Mesenchymal stem cell (in vitro differentiated cells and primary cell): Measurements from ENCODE around the gene TCEAL1.

Experiments
- DNase-seq: peaks from one replicate; pipeline ENCODE4 v3.0.0-alpha.2; 2013
- H2AFZ ChIP-seq: one replicate; pipeline ENCODE4 v1.6.1; 2013; ENCODE audit warnings: low read depth, mild to moderate bottlenecking, control low read depth, inconsistent platforms, low read length, moderate library complexity
- H2AK5ac ChIP-seq: 2 replicates; pipeline ENCODE4 v1.6.1; 2013; ENCODE audit warnings: low read length, moderate library complexity, mild to moderate bottlenecking, inconsistent platforms; ENCODE audit not compliant: severe bottlenecking
- H2BK120ac ChIP-seq: one replicate; pipeline ENCODE4 v1.6.1; 2013; ENCODE audit warnings: low read depth, mild to moderate bottlenecking, inconsistent platforms, low read length, moderate library complexity
- H2BK12ac ChIP-seq, 2 experiments: one replicate each; pipeline ENCODE4 v1.6.1; 2013; ENCODE audit warnings: inconsistent platforms in 2 of 2, low read length in 2 of 2, mild to moderate bottlenecking in 2 of 2, moderate library complexity in 2 of 2, control low read depth in 1 of 2
- H2BK15ac ChIP-seq: one replicate; pipeline ENCODE4 v1.6.1; 2013; ENCODE audit warnings: mild to moderate bottlenecking, low read depth, inconsistent platforms; ENCODE audit not compliant: poor library complexity, severe bottlenecking
- H2BK5ac ChIP-seq: 2 replicates; pipeline ENCODE4 v1.6.1; 2013; ENCODE audit warnings: low read depth, mild to moderate bottlenecking, low read length, control low read depth, inconsistent platforms; ENCODE audit not compliant: poor library complexity, severe bottlenecking
- H3K14ac ChIP-seq, 2 experiments: one replicate each; pipeline ENCODE4 v1.6.1; 2013; ENCODE audit warnings: inconsistent platforms in 2 of 2, low read length in 2 of 2, control low read depth in 1 of 2, mild to moderate bottlenecking in 1 of 2, moderate library complexity in 1 of 2
- H3K18ac ChIP-seq, 2 experiments: one replicate each; pipeline ENCODE4 v1.6.1; 2013; ENCODE audit warnings: inconsistent platforms in 2 of 2, low read length in 2 of 2, control low read depth in 1 of 2, low read depth in 1 of 2, mild to moderate bottlenecking in 1 of 2
- H3K23ac ChIP-seq, 2 experiments: one replicate each; pipeline ENCODE4 v1.6.1; 2013; ENCODE audit warnings: inconsistent platforms in 2 of 2, low read length in 2 of 2, mild to moderate bottlenecking in 2 of 2, moderate library complexity in 2 of 2, control low read depth in 1 of 2
- H3K27ac ChIP-seq: 2 replicates; pipeline ENCODE4 v1.5.1; 2013; ENCODE audit warnings: mild to moderate bottlenecking, moderate library complexity, low read length, control low read depth, inconsistent platforms; ENCODE audit not compliant: poor library complexity, severe bottlenecking
- H3K27me3 ChIP-seq, 2 experiments: 2 replicates each; pipeline versions ENCODE4 v1.6.1 to v1.7.0; 2013; ENCODE audit warnings: low read length in 2 of 2, mild to moderate bottlenecking in 2 of 2, moderate library complexity in 2 of 2, control low read depth in 1 of 2, inconsistent platforms in 1 of 2; ENCODE audit not compliant: control insufficient read depth in 1 of 2, insufficient read depth in 1 of 2
- H3K36me3 ChIP-seq, 2 experiments: 2 replicates each; pipeline versions ENCODE4 v1.6.1 to v1.7.0; 2013; ENCODE audit warnings: low read length in 2 of 2, control low read depth in 1 of 2, inconsistent platforms in 1 of 2, low read depth in 1 of 2, mild to moderate bottlenecking in 1 of 2; ENCODE audit not compliant: insufficient read depth in 2 of 2, control insufficient read depth in 1 of 2
- H3K4ac ChIP-seq, 2 experiments: one replicate each; pipeline ENCODE4 v1.6.1; 2013; ENCODE audit warnings: inconsistent platforms in 2 of 2, low read length in 2 of 2, mild to moderate bottlenecking in 2 of 2, moderate library complexity in 2 of 2, control low read depth in 1 of 2, low read depth in 1 of 2
- H3K4me1 ChIP-seq: 2 replicates; pipeline ENCODE4 v1.6.1; 2013; ENCODE audit warnings: low read depth, low read length, control low read depth; ENCODE audit not compliant: control insufficient read depth, insufficient read depth
- H3K4me2 ChIP-seq: 2 replicates; pipeline ENCODE4 v1.6.1; 2013; ENCODE audit warnings: low read length, mild to moderate bottlenecking, inconsistent platforms; ENCODE audit not compliant: poor library complexity, severe bottlenecking
- H3K4me3 ChIP-seq, 2 experiments: 2 replicates each; pipeline versions ENCODE4 v1.5.1 to v1.7.0; 2013; ENCODE audit warnings: low read length in 2 of 2, mild to moderate bottlenecking in 2 of 2, control low read depth in 1 of 2, low read depth in 1 of 2; ENCODE audit not compliant: insufficient read depth in 1 of 2
- H3K79me1 ChIP-seq: replicated peaks from 2 replicates; pipeline ENCODE4 v1.6.1; 2013; ENCODE audit warnings: mild to moderate bottlenecking, control low read depth, low read length, inconsistent platforms; ENCODE audit not compliant: poor library complexity, severe bottlenecking
- H3K9ac ChIP-seq: 2 replicates; pipeline ENCODE4 v1.7.0; 2013; ENCODE audit warnings: mild to moderate bottlenecking, low read length, moderate library complexity
- H3K9me3 ChIP-seq: 2 replicates; pipeline ENCODE4 v1.7.0; 2013; ENCODE audit warnings: mild to moderate bottlenecking, low read length; ENCODE audit not compliant: control insufficient read depth
- H4K8ac ChIP-seq: one replicate; pipeline ENCODE4 v1.6.1; 2013; ENCODE audit warnings: inconsistent platforms, mild to moderate bottlenecking, low read length, moderate library complexity
- H4K91ac ChIP-seq: one replicate; pipeline ENCODE4 v1.6.1; 2013; ENCODE audit warnings: mild to moderate bottlenecking, low read length, inconsistent platforms
- WGBS: methylation state at CpG from one replicate; pipeline ENCODE4 v1.1.7; 2013; ENCODE audit warnings: mixed read lengths; 5-methylcytosine and 5-hydroxymethylcytosine counted together

The TCEAL1 gene

DNA sequence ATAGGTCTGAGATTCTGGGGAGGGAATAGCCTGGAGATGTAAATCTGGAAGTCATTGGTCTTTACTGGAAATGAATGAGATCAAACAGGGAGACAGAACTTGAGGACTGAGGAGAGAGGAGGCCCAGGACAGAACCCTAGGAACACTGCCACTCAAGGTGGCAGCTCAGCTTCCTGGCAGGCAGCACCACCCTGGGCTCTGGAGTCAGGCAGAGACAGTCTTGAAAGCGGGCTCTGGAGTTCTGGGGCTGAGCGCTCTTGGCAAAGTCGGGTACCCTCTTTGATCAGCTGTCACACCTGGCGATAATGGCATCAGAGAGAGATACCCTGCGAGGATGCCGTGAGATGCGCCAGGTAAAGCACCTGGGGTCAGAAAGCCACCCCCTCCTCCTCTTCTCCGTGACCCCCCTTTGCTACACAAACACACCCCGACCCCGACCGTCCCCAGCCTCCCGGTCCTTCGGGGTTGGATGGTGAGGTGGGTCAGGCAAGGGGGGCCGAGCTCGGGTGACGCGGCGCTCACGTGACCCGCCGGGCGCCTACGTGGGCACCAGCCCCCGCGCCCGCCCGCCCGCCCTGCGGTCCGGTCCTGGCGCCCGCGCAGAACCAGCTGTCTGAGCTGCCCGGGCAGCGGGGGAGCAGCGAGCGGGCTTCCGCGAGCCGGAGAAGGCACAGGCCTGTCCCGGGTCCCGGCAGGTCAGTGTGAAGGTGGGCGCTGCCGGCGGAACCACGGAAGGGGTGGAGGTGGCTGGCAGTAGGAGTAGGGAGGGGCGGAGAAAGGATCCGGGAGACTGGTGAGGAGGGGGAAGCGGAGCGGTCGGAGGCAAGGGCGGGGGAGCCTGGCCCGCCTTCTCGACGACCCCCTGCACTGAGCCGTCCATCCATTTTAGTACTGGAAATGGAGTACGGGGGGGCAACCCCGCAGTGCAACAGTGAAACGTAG is 21.1 kb upstream of the TCEAL1 start, which contains the start of gene TCEAL3:
TSS of gene TCEAL3 (plus strand) at position 600 of the 942 bp plus-strand sequence. CDS start 1,102 bp downstream, outside the sequence.
- peaks cover 0 to 19% of the 10 kb centered on the region in 2 experiments for H3K27me3 ChIP-seq
- peaks cover 2 to 9% of the 10 kb centered on the region in 2 experiments for H3K36me3 ChIP-seq
- peak within 1 kb of the TSS; percentile 80 for H2AK5ac ChIP-seq
- peak within 1 kb of the TSS in 1 of 2 experiments; percentile 73 for H3K4ac ChIP-seq
- H3K27ac ChIP-seq = no peak within 1 kb of the TSS
- peak within 1 kb of the TSS; percentile 94 for H3K9ac ChIP-seq
- peak within 1 kb of the TSS; percentile 76 to 83 for H3K4me3 ChIP-seq
- H2BK12ac ChIP-seq = no peak within 1 kb of the TSS
- no peak within 1 kb of the TSS for H3K23ac ChIP-seq
- H2AFZ ChIP-seq = peak within 1 kb of the TSS; percentile 14
- peak within 1 kb of the TSS; percentile 82 for H4K8ac ChIP-seq
- H3K4me1 ChIP-seq = peaks cover 4% of the 10 kb centered on the region
- WGBS = 2% methylated on average over 12 of the region's 59 CpGs
- peak within 1 kb of the TSS; percentile 82 for H3K4me2 ChIP-seq
- H2BK120ac ChIP-seq = no peak within 1 kb of the TSS
- peak within 1 kb of the TSS; percentile 44 for H2BK5ac ChIP-seq
- H2BK15ac ChIP-seq = no peak within 1 kb of the TSS
- H3K79me1 ChIP-seq = peaks cover 6% of the 10 kb centered on the region
- peak; percentile 53 for DNase-seq
- peak within 1 kb of the TSS in 1 of 2 experiments; percentile 81 for H3K14ac ChIP-seq
- H4K91ac ChIP-seq = peak within 1 kb of the TSS; percentile 27
- H3K9me3 ChIP-seq = no peaks in the 10 kb centered on the region
- peak within 1 kb of the TSS; percentile 88 to 91 for H3K18ac ChIP-seq

DNA sequence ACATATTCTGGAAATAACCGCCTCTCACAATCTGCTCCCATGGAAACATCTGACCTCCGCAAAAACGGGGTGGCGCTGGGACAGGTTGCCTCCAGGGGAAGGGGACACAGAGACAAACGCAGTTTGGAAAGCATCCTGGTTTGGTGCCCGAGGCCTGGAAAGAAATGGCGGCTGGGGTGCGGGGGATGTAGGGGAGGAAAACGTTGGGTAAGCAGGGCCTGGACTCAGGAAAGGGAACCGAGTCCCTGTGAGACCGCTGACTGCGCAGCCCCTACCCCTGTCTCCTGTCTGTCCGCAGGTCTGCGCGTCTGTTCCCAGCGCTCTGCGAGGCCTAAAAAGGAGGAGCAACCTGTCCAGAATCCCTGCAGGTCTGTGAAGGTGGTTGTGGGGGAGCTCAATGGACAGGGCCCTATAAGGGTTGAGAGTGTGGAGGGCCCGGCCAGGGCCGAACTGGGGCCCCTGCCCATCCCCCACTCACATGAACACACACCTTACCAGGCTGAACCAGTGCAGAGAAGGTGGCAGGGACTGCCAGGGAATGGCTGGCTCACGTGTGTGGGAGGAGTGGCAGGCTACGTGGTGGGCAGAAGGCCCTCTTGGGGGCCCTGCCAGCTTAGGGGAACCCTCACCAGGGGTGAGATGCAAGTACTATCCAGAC is 20.3 kb upstream of the TCEAL1 start:
- no peaks in the 10 kb centered on the region for H3K9me3 ChIP-seq
- H3K23ac ChIP-seq = no peak overlapping the region
- H3K18ac ChIP-seq = peak overlapping the region in 1 of 2 experiments; percentile 76
- H2BK12ac ChIP-seq = no peak overlapping the region
- peak overlapping the region in 1 of 2 experiments; percentile 73 for H3K4ac ChIP-seq
- H3K36me3 ChIP-seq = peaks cover 0 to 9% of the 10 kb centered on the region in 2 experiments
- H4K8ac ChIP-seq = no peak overlapping the region
- peak; percentile 28 for DNase-seq
- H2BK15ac ChIP-seq = no peak overlapping the region
- no peak overlapping the region for H4K91ac ChIP-seq
- peaks cover 4% of the 10 kb centered on the region for H3K4me1 ChIP-seq
- no peak overlapping the region for H2BK5ac ChIP-seq
- peaks cover 6% of the 10 kb centered on the region for H3K79me1 ChIP-seq
- 0% methylated on average over 3 of the region's 21 CpGs for WGBS
- peak overlapping the region; percentile 82 for H3K4me2 ChIP-seq
- no peak overlapping the region for H2BK120ac ChIP-seq
- H2AK5ac ChIP-seq = peak overlapping the region; percentile 80
- peak overlapping the region; percentile 76 to 83 for H3K4me3 ChIP-seq
- peak overlapping the region; percentile 14 for H2AFZ ChIP-seq
- peak overlapping the region in 1 of 2 experiments; percentile 81 for H3K14ac ChIP-seq
- H3K9ac ChIP-seq = peak overlapping the region; percentile 94
- H3K27ac ChIP-seq = no peak overlapping the region
- H3K27me3 ChIP-seq = peaks cover 0 to 18% of the 10 kb centered on the region in 2 experiments

DNA sequence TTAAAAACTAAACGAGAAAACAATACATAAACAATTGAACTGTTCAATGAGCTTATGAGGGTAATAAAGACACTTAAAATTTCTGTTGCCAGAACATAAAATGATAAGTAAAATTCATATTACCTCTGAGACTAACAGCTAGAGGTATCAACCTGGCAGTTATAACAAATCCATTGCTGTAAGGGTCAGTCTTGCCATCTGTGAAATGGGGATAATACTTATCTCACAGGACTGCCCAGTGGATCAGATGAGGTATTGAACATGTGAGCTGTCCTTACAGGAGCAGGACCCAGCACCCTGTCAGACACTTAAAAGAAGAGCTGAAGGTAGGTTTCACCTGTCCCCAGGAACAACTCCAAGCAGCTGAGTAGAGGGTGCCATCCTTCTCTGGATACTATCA is 18.5 kb upstream of the TCEAL1 start:
- no peak for DNase-seq
- H3K4me2 ChIP-seq = no peak overlapping the region
- no peak overlapping the region for H3K9ac ChIP-seq
- H3K9me3 ChIP-seq = no peaks in the 10 kb centered on the region
- no peak overlapping the region for H2BK120ac ChIP-seq
- H2BK5ac ChIP-seq = no peak overlapping the region
- H3K36me3 ChIP-seq = peaks cover 0 to 3% of the 10 kb centered on the region in 2 experiments
- no peak overlapping the region for H3K27ac ChIP-seq
- H2AFZ ChIP-seq = no peak overlapping the region
- no peak overlapping the region for H2BK12ac ChIP-seq
- WGBS = no CpG with 5 or more reads among the region's 1 CpG
- no peak overlapping the region for H3K14ac ChIP-seq
- no peak overlapping the region for H3K23ac ChIP-seq
- H4K8ac ChIP-seq = no peak overlapping the region
- peaks cover 4% of the 10 kb centered on the region for H3K4me1 ChIP-seq
- H3K27me3 ChIP-seq = peaks cover 0 to 9% of the 10 kb centered on the region in 2 experiments
- H3K18ac ChIP-seq = no peak overlapping the region
- no peak overlapping the region for H2AK5ac ChIP-seq
- no peak overlapping the region for H3K4me3 ChIP-seq
- H3K4ac ChIP-seq = no peak overlapping the region
- H2BK15ac ChIP-seq = no peak overlapping the region
- H3K79me1 ChIP-seq = peaks cover 5% of the 10 kb centered on the region
- H4K91ac ChIP-seq = no peak overlapping the region
